Measurements from ENCODE around the gene STON1. TPM values are rescaled to one million over a fixed set of nuclear protein-coding genes. Genes with fewer than 3 reads are reported as not detected.

Gene STON1
- total and polyA plus RNA-seq, 2 of the 8 experiments (the other 6 are each of a cell fraction or from before 2014, with no cell fraction given), result 5.0 to 10.1 TPM

DNA sequence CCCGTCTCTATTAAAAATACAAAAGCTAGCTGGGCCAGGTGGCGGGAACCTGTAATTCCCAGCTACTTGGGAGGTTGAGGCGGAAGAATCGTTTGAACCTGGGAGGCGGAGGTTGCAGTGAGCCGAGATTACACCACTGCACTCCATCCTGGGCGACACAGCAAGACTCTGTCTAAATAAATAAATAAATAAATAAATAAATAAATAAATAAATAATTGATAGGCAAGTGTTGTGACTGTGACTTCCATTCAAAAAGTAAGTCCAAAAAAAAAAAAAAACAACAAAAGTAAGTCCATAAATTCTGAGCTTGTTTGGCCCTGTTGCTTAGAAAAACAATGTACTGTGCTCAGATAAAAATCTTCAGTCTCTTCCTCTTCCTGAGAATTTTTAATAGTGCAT lies 2.2 kb downstream of the STON1 start:
- no peak overlapping the region; a peak in 1 of 4 replicates for H3K4me2 ChIP-seq (ENCODE audit: insufficient read depth in 1 of 2, low read depth in 2 of 2, low read length in 2 of 2)
- peaks cover 4 to 21% (median 5%) of the 10 kb centered on the region in 4 experiments; a peak in 6 of 7 replicates for H3K4me1 ChIP-seq (replicated peaks in 1 of 4; ENCODE audit: control insufficient read depth in 3 of 4, insufficient read depth in 4 of 4, low read length in 3 of 4)
- no peak overlapping the region for H4K8ac ChIP-seq (ENCODE audit: extremely low read depth, insufficient read depth, low read length)
- no peak overlapping the region for H4K5ac ChIP-seq (ENCODE audit: insufficient read length, low read depth, low read length)
- H2BK20ac ChIP-seq (ENCODE audit: low read length), result no peak overlapping the region
- no peak overlapping the region for H3K23ac ChIP-seq (ENCODE audit: insufficient read length)
- no peak overlapping the region for H2BK120ac ChIP-seq (replicated peaks; ENCODE audit: low read depth, low read length)
- no peak overlapping the region for H3K9ac ChIP-seq (replicated peaks in 1 of 4; ENCODE audit: extremely low read depth in 1 of 4, low read depth in 3 of 4, low read length in 3 of 4)
- H2AFZ ChIP-seq (ENCODE audit: low read length), result no peak overlapping the region
- no peaks in the 10 kb centered on the region; a peak in 1 of 7 replicates for H3K27me3 ChIP-seq (replicated peaks in 1 of 4; ENCODE audit: control insufficient read depth in 3 of 4, extremely low read depth in 1 of 4, insufficient read depth in 3 of 4, low read length in 3 of 4)
- no peak overlapping the region for H3K14ac ChIP-seq (ENCODE audit: insufficient read length)
- H2BK5ac ChIP-seq (ENCODE audit: low read depth, low read length), result no peak overlapping the region
- no peaks in the 10 kb centered on the region for H3K36me3 ChIP-seq (ENCODE audit: control insufficient read depth in 2 of 4, insufficient read depth in 4 of 4, low read length in 3 of 4)
- no peak overlapping the region for H3K27ac ChIP-seq (ENCODE audit: low read depth, low read length)
- no peak overlapping the region for H3K18ac ChIP-seq (ENCODE audit: extremely low read depth, low read length)
- CTCF ChIA-PET (ENCODE audit: partially characterized antibody), result interaction anchor here (1.1 to 1.7 kb wide), 2 partner anchors 14 to 53 kb away, joined by 3 to 5 read pairs; no protein-coding TSS in a partner anchor
- FAIRE-seq (no peak), DNase-seq (ENCODE audit: low read depth in 1 of 2, low spot score in 2 of 2) (no peak)
- WGBS, 2 experiments (ENCODE audit: extremely low coverage in 1 of 2, insufficient coverage in 1 of 2, insufficient read length in 1 of 2, insufficient replicate concordance in 2 of 2, low coverage in 1 of 2, low lambda C conversion rate in 2 of 2, missing lambda C conversion rate in 1 of 2), result 95% methylated on average over 7 of the region's 7 CpGs; no CpG with 5 or more reads in 1 of the 2 experiments
- no peak overlapping the region for H3K4ac ChIP-seq (replicated peaks; ENCODE audit: insufficient read length, low read depth, low read length)
- 0 out of 2 replicates have a peak, but pooled peaks cover 2% of the 10 kb centered on the region for H3K79me1 ChIP-seq (ENCODE audit: low read depth, low read length)
- peaks cover 5% of the 10 kb centered on the region; the same call in 1 of the 2 replicates for H3K23me2 ChIP-seq (ENCODE audit: low read depth, low read length)
- no peaks in the 10 kb centered on the region for H3K9me3 ChIP-seq (ENCODE audit: insufficient read depth in 2 of 2, low read depth in 1 of 2, low read length in 1 of 2)
- no peak overlapping the region for H2AK5ac ChIP-seq (ENCODE audit: low read depth, low read length)
- H3K79me2 ChIP-seq (ENCODE audit: control insufficient read depth in 1 of 2, insufficient read depth in 2 of 2, low read length in 2 of 2), result peaks cover 0 to 4% of the 10 kb centered on the region in 2 experiments; a peak in 2 of 4 replicates
- H3K4me3 ChIP-seq (ENCODE audit: extremely low read depth in 1 of 4, insufficient read depth in 2 of 4, low read depth in 3 of 4, low read length in 4 of 4), result no peak overlapping the region
- POLR2A ChIA-PET (ENCODE audit: partially characterized antibody), result no interaction called here
- no peak overlapping the region for H3K56ac ChIP-seq (replicated peaks; ENCODE audit: insufficient read length, low read depth, low read length)
- no peak overlapping the region for H2BK12ac ChIP-seq (ENCODE audit: low read depth, low read length)
- no peak overlapping the region for H4K91ac ChIP-seq (replicated peaks; ENCODE audit: insufficient read length, low read length)
- H4K20me1 ChIP-seq (replicated peaks in 1 of 2; ENCODE audit: control insufficient read depth in 1 of 2, insufficient read depth in 2 of 2, low read length in 2 of 2), result no peaks in the 10 kb centered on the region
- H2BK15ac ChIP-seq (ENCODE audit: low read length), result no peak overlapping the region
- TF ChIP-seq CTBP2 (IDR thresholded peaks at IDR 0.05; ENCODE audit: borderline replicate concordance, insufficient read depth, insufficient read length, low read length), result no peak
- TF ChIP-seq, protein P1, sequence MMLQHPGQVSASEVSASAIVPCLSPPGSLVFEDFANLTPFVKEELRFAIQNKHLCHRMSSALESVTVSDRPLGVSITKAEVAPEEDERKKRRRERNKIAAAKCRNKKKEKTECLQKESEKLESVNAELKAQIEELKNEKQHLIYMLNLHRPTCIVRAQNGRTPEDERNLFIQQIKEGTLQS (IDR thresholded peaks at IDR 0.05; ENCODE audit: insufficient read depth, low read depth, low read length), result no peak
- TF ChIP-seq EGR1 (IDR thresholded peaks at IDR 0.05; ENCODE audit: borderline replicate concordance, low read depth, low read length), result no peak
- no peak for TF ChIP-seq KDM4A (IDR thresholded peaks at IDR 0.05; ENCODE audit: low read depth, low read length, severe bottlenecking)
- TF ChIP-seq SRF (IDR thresholded peaks at IDR 0.05; ENCODE audit: low read depth, low read length), result no peak
- TF ChIP-seq, protein P2, sequence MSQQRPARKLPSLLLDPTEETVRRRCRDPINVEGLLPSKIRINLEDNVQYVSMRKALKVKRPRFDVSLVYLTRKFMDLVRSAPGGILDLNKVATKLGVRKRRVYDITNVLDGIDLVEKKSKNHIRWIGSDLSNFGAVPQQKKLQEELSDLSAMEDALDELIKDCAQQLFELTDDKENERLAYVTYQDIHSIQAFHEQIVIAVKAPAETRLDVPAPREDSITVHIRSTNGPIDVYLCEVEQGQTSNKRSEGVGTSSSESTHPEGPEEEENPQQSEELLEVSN (IDR thresholded peaks at IDR 0.05), result no peak
- no peak for TF ChIP-seq GABPA (IDR thresholded peaks at IDR 0.05; ENCODE audit: borderline replicate concordance, insufficient read depth, low read length)
- TF ChIP-seq SAP30 (IDR thresholded peaks at IDR 0.05; ENCODE audit: insufficient read depth, insufficient replicate concordance, low read length), result no peak
- TF ChIP-seq KDM1A (IDR thresholded peaks at IDR 0.05; ENCODE audit: borderline replicate concordance, low read length), result no peak
- TF ChIP-seq TEAD4 (IDR thresholded peaks at IDR 0.05; ENCODE audit: low read depth, low read length), result no peak
- TF ChIP-seq RXRA (IDR thresholded peaks at IDR 0.05; ENCODE audit: insufficient read depth, low read depth, low read length), result no peak
- TF ChIP-seq JUND (IDR thresholded peaks at IDR 0.05; ENCODE audit: low read length), result no peak
